ENCODE results near the gene CLEC11A. TPM values are rescaled to one million over a fixed set of nuclear protein-coding genes. Genes with fewer than 3 reads are reported as not detected.

Gene CLEC11A
- 64.4 TPM for total RNA-seq

GRCh38 chr19:50723069-50723468 is at the start of gene CLEC11A:
Gene CLEC11A (plus strand): TSS chr19:50723364. CDS start chr19:50723526, 162 bp downstream.
- no peak for DNase-seq (ENCODE audit: low read depth in 2 of 3, low spot score in 2 of 3)

- no peak for DNase-seq (ENCODE audit: low read depth in 2 of 3, low spot score in 2 of 3)
These were observed 46.5 kb upstream of the CLEC11A start for GRCh38 chr19:50676625-50677197.

DNA sequence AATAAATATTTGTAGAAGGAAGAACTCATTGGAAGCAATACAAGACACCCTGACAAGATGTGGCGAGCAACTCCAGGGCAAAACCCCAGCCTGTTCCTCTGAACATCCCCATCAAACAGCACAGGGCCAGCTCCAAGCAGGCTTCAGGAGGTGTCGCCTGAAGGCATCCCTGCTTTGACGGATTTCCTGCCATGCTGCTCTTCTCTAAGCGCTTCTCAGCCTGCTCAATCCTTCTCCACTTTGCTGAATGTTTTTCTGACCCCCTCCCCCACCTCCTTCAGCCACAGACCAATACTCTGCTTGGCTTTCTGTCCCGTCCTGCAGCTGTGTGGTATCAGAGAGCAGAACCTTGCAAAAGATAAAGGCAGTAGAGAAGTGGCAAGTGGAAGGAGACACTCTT is 45.5 kb upstream of the CLEC11A start:
- DNase-seq (ENCODE audit: low read depth in 2 of 3, low spot score in 2 of 3): no peak

- DNase-seq (ENCODE audit: low read depth in 2 of 3, low spot score in 2 of 3): no peak
These were observed 44.8 kb upstream of the CLEC11A start for GRCh38 chr19:50678323-50678722.

- peak; percentile 28 to 79 (median 72) for DNase-seq (ENCODE audit: low read depth in 2 of 3, low spot score in 2 of 3)
These were observed 43.7 kb upstream of the CLEC11A start for GRCh38 chr19:50679177-50680125.

GRCh38 chr19:50686310-50687032 is 36.7 kb upstream of the CLEC11A start:
- DNase-seq (ENCODE audit: low read depth in 2 of 3, low spot score in 2 of 3): no peak

DNA sequence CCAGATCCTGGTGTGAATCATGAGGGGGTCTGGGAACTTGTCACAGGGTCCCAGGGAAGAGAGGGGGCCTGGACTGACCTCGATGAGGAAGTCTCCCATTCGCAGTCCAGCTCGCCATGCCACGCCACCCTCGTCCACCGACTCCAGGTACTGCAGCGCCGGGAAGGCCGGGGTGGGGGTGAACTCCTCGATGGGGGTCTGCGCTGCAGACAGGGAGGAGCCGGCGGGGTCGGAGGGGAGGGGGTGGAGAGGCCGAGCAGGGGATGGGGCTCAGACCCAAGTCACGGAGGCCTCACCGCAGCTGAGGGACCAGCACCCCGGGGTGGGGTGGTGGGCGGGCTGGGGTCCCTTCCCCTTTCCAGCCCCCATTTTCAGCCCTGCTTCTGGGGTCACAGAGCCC is 34.4 kb upstream of the CLEC11A start:
- no peak for DNase-seq (ENCODE audit: low read depth in 2 of 3, low spot score in 2 of 3)

GRCh38 chr19:50690439-50690838 is 32.7 kb upstream of the CLEC11A start:
- no peak for DNase-seq (ENCODE audit: low read depth in 2 of 3, low spot score in 2 of 3)

DNA sequence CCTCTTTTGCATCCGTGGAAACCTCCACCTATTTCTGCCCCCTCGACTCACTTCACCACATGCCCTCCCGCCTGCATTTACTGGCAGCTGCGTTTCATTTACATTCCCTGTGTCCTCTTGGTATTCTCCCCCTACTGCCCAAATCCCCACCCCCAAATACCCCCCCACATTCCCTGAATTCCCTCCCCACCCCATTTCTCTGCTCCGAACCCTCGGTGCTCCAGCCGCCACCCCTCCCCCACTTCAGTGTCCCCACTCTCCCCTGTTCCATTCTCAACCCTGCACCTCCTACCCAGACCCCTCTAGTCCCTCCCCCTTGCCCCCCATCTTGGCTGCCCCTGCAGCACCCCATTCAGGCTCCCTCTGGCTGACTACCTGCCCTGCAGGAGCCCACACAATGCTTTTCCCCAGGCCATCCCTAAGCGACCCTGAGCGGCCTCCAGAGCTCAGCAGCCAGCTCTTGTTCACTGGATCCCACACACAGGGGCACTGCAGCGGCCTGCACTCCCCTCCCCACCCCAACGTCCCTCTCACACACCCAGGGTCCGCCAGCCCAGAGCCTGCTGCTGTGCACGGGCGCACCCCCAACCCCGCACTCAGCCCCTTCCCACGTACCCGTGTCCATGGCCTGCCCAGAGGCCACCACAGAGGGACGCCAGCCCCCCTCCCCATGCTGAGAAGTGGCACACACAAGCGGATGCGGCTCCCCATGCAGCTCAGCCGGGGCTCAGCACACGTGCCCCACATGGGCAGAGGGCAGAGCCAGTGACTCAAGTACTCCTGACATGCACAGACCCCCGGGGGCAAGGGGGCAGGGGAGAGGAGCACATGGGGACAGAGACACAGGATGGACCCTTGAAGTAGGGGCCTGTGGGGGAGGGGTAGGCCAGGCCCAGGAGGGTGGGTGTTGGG is 29.8 kb upstream of the CLEC11A start:
- DNase-seq (ENCODE audit: low read depth in 2 of 3, low spot score in 2 of 3): no peak

DNA sequence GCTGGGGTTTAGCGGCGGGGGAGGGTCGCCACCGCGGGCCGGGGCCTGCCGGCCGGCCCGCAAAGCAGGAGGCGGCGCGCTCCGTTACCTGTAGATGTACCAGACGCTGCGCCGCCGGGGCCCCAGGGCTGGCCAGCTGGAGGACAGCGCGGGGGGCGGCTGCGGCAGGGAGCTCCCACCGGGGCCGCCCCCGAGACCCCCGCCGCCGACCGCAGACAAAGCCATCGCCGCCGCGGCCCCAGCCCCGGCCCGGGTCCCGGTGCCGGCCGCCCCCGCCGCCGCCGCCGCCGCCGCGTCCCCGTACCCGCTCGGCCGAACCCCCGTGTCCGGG is 28.4 kb upstream of the CLEC11A start:
- no peak for DNase-seq (ENCODE audit: low read depth in 2 of 3, low spot score in 2 of 3)

GRCh38 chr19:50695251-50696093 is 27.7 kb upstream of the CLEC11A start:
- DNase-seq (ENCODE audit: low read depth in 2 of 3, low spot score in 2 of 3): peak in 1 of 3 donors; percentile 50

DNA sequence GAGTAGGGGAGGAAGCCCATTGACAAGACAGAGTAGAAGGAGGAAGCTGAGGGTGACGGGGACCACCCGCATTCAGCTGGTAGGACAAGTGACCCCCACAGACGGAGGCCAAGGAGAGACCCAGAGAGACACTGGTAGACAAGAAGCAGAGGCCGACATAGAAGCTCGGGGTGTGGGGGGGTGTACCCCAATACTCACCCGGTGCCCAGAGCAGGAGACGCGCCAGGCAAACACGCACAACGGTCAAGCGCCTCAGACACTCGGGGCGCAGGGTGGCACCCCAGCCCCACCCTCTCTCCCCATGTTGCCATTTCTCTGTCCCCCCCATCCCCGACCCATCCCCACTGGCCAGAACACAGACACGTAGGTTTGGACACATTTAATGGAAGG is 27.1 kb upstream of the CLEC11A start:
- DNase-seq (ENCODE audit: low read depth in 2 of 3, low spot score in 2 of 3): no peak

GRCh38 chr19:50697414-50698124 is 25.6 kb upstream of the CLEC11A start:
- DNase-seq (ENCODE audit: low read depth in 2 of 3, low spot score in 2 of 3): no peak

- DNase-seq (ENCODE audit: low read depth in 2 of 3, low spot score in 2 of 3): no peak
These were observed 21.7 kb upstream of the CLEC11A start for GRCh38 chr19:50701367-50701985.

GRCh38 chr19:50702158-50702870 is 20.9 kb upstream of the CLEC11A start:
- no peak for DNase-seq (ENCODE audit: low read depth in 2 of 3, low spot score in 2 of 3)

DNA sequence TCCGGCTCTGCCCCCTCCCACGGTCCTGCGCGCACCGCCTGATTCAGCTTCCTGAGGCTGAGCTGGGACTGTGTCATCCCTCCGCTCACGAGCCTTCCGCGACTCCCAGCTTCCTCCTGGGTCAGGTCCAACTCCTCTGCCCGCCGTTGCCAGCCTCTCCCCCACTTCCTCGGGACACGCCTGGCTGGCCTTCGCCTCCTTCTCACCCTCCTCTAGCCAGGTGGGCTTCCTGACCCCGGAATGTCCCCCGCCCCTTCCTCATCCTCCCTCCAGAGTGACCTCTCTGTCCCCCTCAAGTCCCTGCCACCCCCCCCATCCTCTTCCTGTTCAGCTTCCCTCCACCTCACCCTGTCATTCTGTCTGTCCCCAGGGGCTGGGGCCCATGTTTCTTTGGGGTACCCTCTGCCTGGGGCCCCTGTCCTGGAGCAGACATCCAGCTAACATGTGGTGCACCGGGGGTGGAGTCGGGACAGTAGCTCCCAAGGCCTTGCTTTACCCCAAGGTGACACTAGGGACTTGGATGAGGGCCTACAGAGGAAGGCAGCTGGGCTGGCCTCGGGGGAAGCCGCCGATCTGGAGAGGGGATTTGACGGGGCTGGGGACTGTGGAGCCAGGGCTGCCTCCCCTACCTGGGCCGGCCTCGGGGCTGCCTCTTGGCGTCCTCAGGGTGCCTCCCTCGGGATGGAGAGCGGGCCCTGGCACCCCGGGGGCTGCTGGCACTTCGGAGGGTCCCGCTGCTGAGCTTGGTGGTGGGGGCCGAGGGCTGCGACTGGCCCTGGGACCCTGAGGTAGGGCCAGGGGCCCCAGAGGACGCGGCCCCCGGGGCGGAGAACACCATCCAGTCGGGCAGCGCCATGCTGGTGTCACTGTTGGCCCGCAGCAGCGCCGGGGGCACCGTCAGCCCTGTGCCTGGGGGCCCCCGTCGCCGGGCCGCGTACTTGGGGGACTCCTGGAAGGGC is 20.0 kb upstream of the CLEC11A start:
- no peak for DNase-seq (ENCODE audit: low read depth in 2 of 3, low spot score in 2 of 3)
